ENCODE results near the gene PRADC1. TPM values are rescaled to one million over a fixed set of nuclear protein-coding genes. Genes with fewer than 3 reads are reported as not detected.

The PRADC1 gene
- total RNA-seq, 1 experiment from 2014 or later = 8.6 TPM

DNA sequence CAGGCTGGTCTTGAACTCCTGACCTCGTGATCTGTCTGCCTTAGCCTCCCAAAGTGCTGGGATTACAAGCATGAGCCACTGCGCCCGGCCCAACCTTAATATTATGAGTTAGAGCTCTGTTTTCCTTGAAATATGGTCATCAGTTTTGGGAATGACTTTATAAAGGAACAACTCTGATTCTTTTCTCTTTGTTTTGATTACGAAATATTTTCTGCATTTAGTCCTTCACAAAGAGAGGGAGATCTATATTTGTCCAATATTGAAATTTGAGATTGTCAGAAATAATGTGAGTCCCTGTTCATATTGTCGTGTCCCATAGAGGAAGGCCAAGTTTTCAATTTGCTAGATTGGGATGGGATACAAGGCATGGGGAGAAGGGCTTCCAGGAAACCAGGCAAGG, 15.9 kb downstream of the PRADC1 start:
- no peak overlapping the region for H3K4me3 ChIP-seq (replicated peaks in 1 of 2; ENCODE audit: low read depth in 1 of 2, low read length in 2 of 2)
- BruUV-seq (replicated peaks) = no TSS peak
- POLR2A ChIA-PET = no interaction called here
- no peak overlapping the region for H3K4me2 ChIP-seq (ENCODE audit: low read length)
- RAD21 ChIA-PET (ENCODE audit: low non-redundant PET in 1 of 2, low total read pairs in 2 of 2, uncharacterized antibody in 2 of 2, unreplicated experiment in 2 of 2) = no interaction called here
- H3K79me2 ChIP-seq (ENCODE audit: insufficient read depth, low read length) = peaks cover 50% of the 10 kb centered on the region
- no peak overlapping the region for H2AFZ ChIP-seq (ENCODE audit: low read depth, low read length, poor library complexity, severe bottlenecking)
- no peak for DNase-seq (ENCODE audit: low read depth, low spot score)
- intact Hi-C loops (cut with micrococcal nuclease) = no loop called here
- ATAC-seq = no peak
- no peak overlapping the region for H3K9ac ChIP-seq (ENCODE audit: low read length)
- peaks cover 13% of the 10 kb centered on the region in 2 experiments; a peak in 3 of 4 replicates for H3K36me3 ChIP-seq (ENCODE audit: control insufficient read depth in 1 of 2, insufficient read depth in 2 of 2, low read length in 2 of 2)
- H3K27ac ChIP-seq (ENCODE audit: low read depth, low read length) = no peak overlapping the region
- no peaks in the 10 kb centered on the region for H4K20me1 ChIP-seq (ENCODE audit: insufficient read depth)
- no peaks in the 10 kb centered on the region for H3K9me2 ChIP-seq (ENCODE audit: insufficient read depth)
- H3K27me3 ChIP-seq (ENCODE audit: insufficient read depth, low read length) = no peaks in the 10 kb centered on the region
- TF ChIP-seq, protein P1, sequence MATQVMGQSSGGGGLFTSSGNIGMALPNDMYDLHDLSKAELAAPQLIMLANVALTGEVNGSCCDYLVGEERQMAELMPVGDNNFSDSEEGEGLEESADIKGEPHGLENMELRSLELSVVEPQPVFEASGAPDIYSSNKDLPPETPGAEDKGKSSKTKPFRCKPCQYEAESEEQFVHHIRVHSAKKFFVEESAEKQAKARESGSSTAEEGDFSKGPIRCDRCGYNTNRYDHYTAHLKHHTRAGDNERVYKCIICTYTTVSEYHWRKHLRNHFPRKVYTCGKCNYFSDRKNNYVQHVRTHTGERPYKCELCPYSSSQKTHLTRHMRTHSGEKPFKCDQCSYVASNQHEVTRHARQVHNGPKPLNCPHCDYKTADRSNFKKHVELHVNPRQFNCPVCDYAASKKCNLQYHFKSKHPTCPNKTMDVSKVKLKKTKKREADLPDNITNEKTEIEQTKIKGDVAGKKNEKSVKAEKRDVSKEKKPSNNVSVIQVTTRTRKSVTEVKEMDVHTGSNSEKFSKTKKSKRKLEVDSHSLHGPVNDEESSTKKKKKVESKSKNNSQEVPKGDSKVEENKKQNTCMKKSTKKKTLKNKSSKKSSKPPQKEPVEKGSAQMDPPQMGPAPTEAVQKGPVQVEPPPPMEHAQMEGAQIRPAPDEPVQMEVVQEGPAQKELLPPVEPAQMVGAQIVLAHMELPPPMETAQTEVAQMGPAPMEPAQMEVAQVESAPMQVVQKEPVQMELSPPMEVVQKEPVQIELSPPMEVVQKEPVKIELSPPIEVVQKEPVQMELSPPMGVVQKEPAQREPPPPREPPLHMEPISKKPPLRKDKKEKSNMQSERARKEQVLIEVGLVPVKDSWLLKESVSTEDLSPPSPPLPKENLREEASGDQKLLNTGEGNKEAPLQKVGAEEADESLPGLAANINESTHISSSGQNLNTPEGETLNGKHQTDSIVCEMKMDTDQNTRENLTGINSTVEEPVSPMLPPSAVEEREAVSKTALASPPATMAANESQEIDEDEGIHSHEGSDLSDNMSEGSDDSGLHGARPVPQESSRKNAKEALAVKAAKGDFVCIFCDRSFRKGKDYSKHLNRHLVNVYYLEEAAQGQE (IDR thresholded peaks at IDR 0.05; ENCODE audit: low read depth) = no peak
- TF ChIP-seq JUND (IDR thresholded peaks at IDR 0.05) (no peak), CTCF (IDR thresholded peaks at IDR 0.05 in 2 of 3, conservative IDR thresholded peaks at IDR 0.05 in 1 of 3; ENCODE audit: borderline replicate concordance in 1 of 3, insufficient read depth in 1 of 3, low read depth in 2 of 3, low read length in 2 of 3) (no peak), EGR1 (IDR thresholded peaks at IDR 0.05; ENCODE audit: low read depth) (no peak)
- CTCF ChIA-PET = no interaction called here
- H3K4me1 ChIP-seq (ENCODE audit: control insufficient read depth in 1 of 2, insufficient read depth in 2 of 2, low read length in 2 of 2) = peaks cover 3 to 41% of the 10 kb centered on the region in 2 experiments; a peak in 3 of 4 replicates
- no peaks in the 10 kb centered on the region for H3K9me3 ChIP-seq (ENCODE audit: control insufficient read depth in 1 of 2, insufficient read depth in 1 of 2, low read depth in 1 of 2, low read length in 2 of 2)

Measured in HCT116 (cell line).